H1 (cell line): Measurements from ENCODE around the gene CDKN1A. TPM values are rescaled to one million over a fixed set of nuclear protein-coding genes. Genes with fewer than 3 reads are reported as not detected.
A peak's percentile ranks its signal among the peaks of the same experiment; 100 is the strongest.

ENCODE experiments used
- CTCF ChIA-PET: fragments of 300-600 bp; sonication (Branson Sonifier 250); formaldehyde crosslinking; loops from one replicate; lab custom pipeline; 2021; ENCODE audit not compliant: partially characterized antibody; lab: Charles Lee
- POLR2A ChIA-PET: fragments of 300-600 bp; sonication (Branson Sonifier 250); formaldehyde crosslinking; loops from one replicate; lab custom pipeline; 2021; ENCODE audit warnings: inconsistent platforms; ENCODE audit not compliant: partially characterized antibody; lab: Charles Lee
- DNase-seq, 2 experiments: peaks; one replicate each; pipeline versions ENCODE4 v3.0.0 to v3.0.0-alpha.2; 2010 to 2022; ENCODE audit warnings: low spot score in 2 of 2, low read depth in 1 of 2, mixed read lengths in 1 of 2
- FAIRE-seq: peaks from 2 replicates; lab custom pipeline; 2011; peaks lifted over from hg19 to GRCh38; lab: Jason Lieb, UNC
- H2AFZ ChIP-seq: 2 replicates; pipeline ENCODE4 v1.8.1; 2012; ENCODE audit warnings: low read length, inconsistent platforms
- H2AK5ac ChIP-seq: 2 replicates; pipeline ENCODE4 v1.6.1; 2013; ENCODE audit warnings: low read depth, low read length
- H2BK120ac ChIP-seq: replicated peaks from 2 replicates; pipeline ENCODE3; 2013; ENCODE audit warnings: low read depth, low read length, inconsistent platforms
- H2BK12ac ChIP-seq: 2 replicates; pipeline ENCODE4 v1.6.1; 2013; ENCODE audit warnings: low read depth, low read length
- H2BK15ac ChIP-seq: 2 replicates; pipeline ENCODE4 v1.6.1; 2013; ENCODE audit warnings: low read length
- H2BK20ac ChIP-seq: 2 replicates; pipeline ENCODE4 v1.6.1; 2013; ENCODE audit warnings: low read length
- H2BK5ac ChIP-seq: 2 replicates; pipeline ENCODE4 v1.6.1; 2013; ENCODE audit warnings: low read depth, low read length
- H3K14ac ChIP-seq: 2 replicates; pipeline ENCODE4 v1.6.1; 2013; ENCODE audit warnings: inconsistent platforms; ENCODE audit not compliant: insufficient read length
- H3K18ac ChIP-seq: 2 replicates; pipeline ENCODE4 v1.6.1; 2013; ENCODE audit warnings: low read length; ENCODE audit errors: extremely low read depth
- H3K23ac ChIP-seq: 2 replicates; pipeline ENCODE4 v1.6.1; 2013; ENCODE audit warnings: inconsistent platforms; ENCODE audit not compliant: insufficient read length
- H3K23me2 ChIP-seq: 2 replicates; pipeline ENCODE4 v1.6.1; 2013; ENCODE audit warnings: low read depth, low read length
- H3K27ac ChIP-seq: 2 replicates; pipeline ENCODE4 v1.6.1; 2011; ENCODE audit warnings: low read depth, low read length, inconsistent platforms
- H3K27me3 ChIP-seq, 4 experiments: replicated peaks in 1 of 4; 1 replicate in 1 of 4; 2 replicates in 3 of 4; pipeline versions ENCODE4 v1.6.1 to v1.8.1; 2011 to 2013; ENCODE audit warnings: low read length in 3 of 4, mild to moderate bottlenecking in 3 of 4, inconsistent platforms in 2 of 4, mixed read lengths in 2 of 4, moderate library complexity in 1 of 4; ENCODE audit not compliant: control insufficient read depth in 3 of 4, insufficient read depth in 3 of 4; ENCODE audit errors: extremely low read depth in 1 of 4
- H3K36me3 ChIP-seq, 4 experiments: 2 replicates each; pipeline versions ENCODE4 v1.6.1 to v1.8.1; 2011 to 2013; ENCODE audit warnings: mild to moderate bottlenecking in 4 of 4, low read length in 3 of 4, moderate library complexity in 2 of 4, control low read depth in 1 of 4, inconsistent platforms in 1 of 4; ENCODE audit not compliant: insufficient read depth in 4 of 4, control insufficient read depth in 2 of 4
- H3K4ac ChIP-seq: replicated peaks from 2 replicates; pipeline ENCODE3; 2013; ENCODE audit warnings: low read length, low read depth, mixed read lengths, inconsistent platforms; ENCODE audit not compliant: insufficient read length
- H3K4me1 ChIP-seq, 4 experiments: replicated peaks in 1 of 4; 1 replicate in 1 of 4; 2 replicates in 3 of 4; pipeline versions ENCODE4 v1.6.1 to v1.8.1; 2011 to 2013; ENCODE audit warnings: low read length in 3 of 4, inconsistent platforms in 2 of 4, mixed read lengths in 1 of 4; ENCODE audit not compliant: insufficient read depth in 4 of 4, control insufficient read depth in 3 of 4
- H3K4me2 ChIP-seq, 2 experiments: 2 replicates each; pipeline versions ENCODE4 v1.6.1 to v1.8.1; 2011 to 2013; ENCODE audit warnings: low read depth in 2 of 2, low read length in 2 of 2, control low read depth in 1 of 2, inconsistent platforms in 1 of 2, mild to moderate bottlenecking in 1 of 2; ENCODE audit not compliant: insufficient read depth in 1 of 2
- H3K4me3 ChIP-seq, 4 experiments: fragments of 200-600, 300-600 bp in 1 of 4; sonication (generic), shearing (Covaris generic), sonication (Bioruptor Twin) in 1 of 4; 2 replicates each; pipeline versions ENCODE4 v1.5.1 to v1.8.1; 2011 to 2016; ENCODE audit warnings: low read length in 4 of 4, low read depth in 3 of 4, control low read depth in 2 of 4, inconsistent platforms in 2 of 4, mild to moderate bottlenecking in 2 of 4, mixed read lengths in 1 of 4, moderate library complexity in 1 of 4; ENCODE audit not compliant: insufficient read depth in 2 of 4; ENCODE audit errors: extremely low read depth in 1 of 4
- H3K56ac ChIP-seq: replicated peaks from 2 replicates; pipeline ENCODE3; 2013; ENCODE audit warnings: low read depth, mild to moderate bottlenecking, mixed read lengths, low read length, inconsistent platforms; ENCODE audit not compliant: insufficient read length
- H3K79me1 ChIP-seq: 2 replicates; pipeline ENCODE4 v1.6.1; 2013; ENCODE audit warnings: low read depth, low read length, control low read depth
- H3K79me2 ChIP-seq, 2 experiments: 2 replicates each; pipeline versions ENCODE4 v1.6.1 to v1.8.1; 2012 to 2013; ENCODE audit warnings: low read length in 2 of 2, mild to moderate bottlenecking in 2 of 2, inconsistent platforms in 1 of 2; ENCODE audit not compliant: insufficient read depth in 2 of 2, control insufficient read depth in 1 of 2
- H3K9ac ChIP-seq, 4 experiments: replicated peaks in 1 of 4; 1 replicate in 1 of 4; 2 replicates in 3 of 4; pipeline versions ENCODE4 v1.6.1 to v1.8.1; 2011 to 2013; ENCODE audit warnings: low read depth in 3 of 4, low read length in 3 of 4, control low read depth in 2 of 4, mild to moderate bottlenecking in 2 of 4, moderate library complexity in 2 of 4, inconsistent platforms in 1 of 4; ENCODE audit errors: extremely low read depth in 1 of 4
- H3K9me3 ChIP-seq, 2 experiments: 2 replicates each; pipeline versions ENCODE4 v1.6.1 to v1.8.1; 2012 to 2013; ENCODE audit warnings: mild to moderate bottlenecking in 2 of 2, moderate library complexity in 2 of 2, control low read depth in 1 of 2, inconsistent platforms in 1 of 2, low read depth in 1 of 2, low read length in 1 of 2, mixed read lengths in 1 of 2; ENCODE audit not compliant: insufficient read depth in 2 of 2
- H4K20me1 ChIP-seq, 2 experiments: replicated peaks in 1 of 2; 2 replicates each; pipeline versions ENCODE3 to v1.8.1; 2011 to 2013; ENCODE audit warnings: inconsistent platforms in 2 of 2, low read length in 2 of 2, mild to moderate bottlenecking in 1 of 2; ENCODE audit not compliant: insufficient read depth in 2 of 2, control insufficient read depth in 1 of 2
- H4K5ac ChIP-seq: 2 replicates; pipeline ENCODE4 v1.6.1; 2013; ENCODE audit warnings: low read length, low read depth, mixed read lengths, inconsistent platforms; ENCODE audit not compliant: insufficient read length
- H4K8ac ChIP-seq: 2 replicates; pipeline ENCODE4 v1.8.0; 2013; ENCODE audit warnings: mild to moderate bottlenecking, moderate library complexity, low read length, inconsistent platforms; ENCODE audit not compliant: insufficient read depth; ENCODE audit errors: extremely low read depth
- H4K91ac ChIP-seq: replicated peaks from 2 replicates; pipeline ENCODE3; 2013; ENCODE audit warnings: low read length, mixed read lengths, inconsistent platforms; ENCODE audit not compliant: insufficient read length
- RNF2 ChIP-seq: fragments of 200-900, 300-1000 bp; sonication (generic); IDR thresholded peaks from 2 replicates; pipeline ENCODE4 v1.7.1; 2016; ENCODE audit warnings: borderline replicate concordance, low read depth, mild to moderate bottlenecking, antibody characterized with exemption, low read length; ENCODE audit not compliant: poor library complexity, severe bottlenecking; ENCODE audit errors: missing control alignments
- WGBS, 2 experiments: shearing (Covaris generic) in 1 of 2; methylation state at CpG; one replicate each; pipeline versions ENCODE4 v1.1.6 to v1.1.7; 2013 to 2015; ENCODE audit warnings: low lambda C conversion rate in 2 of 2, mixed read lengths in 2 of 2, inconsistent platforms in 1 of 2, low coverage in 1 of 2, missing lambda C conversion rate in 1 of 2; ENCODE audit not compliant: insufficient replicate concordance in 2 of 2, insufficient coverage in 1 of 2, insufficient read length in 1 of 2; ENCODE audit errors: extremely low coverage in 1 of 2, missing lambda C conversion rate in 1 of 2; 5-methylcytosine and 5-hydroxymethylcytosine counted together
- polyA plus RNA-seq, 7 experiments: library from polyadenylated mRNA; depleted of rRNA in 3 of 7; stranded (reverse) in 5 of 7; unstranded in 2 of 7; fragments of >200 nt in 5 of 7; fragments of 200-250 nt in 2 of 7; gene quantifications; 1 replicate in 5 of 7; 2 replicates in 1 of 7; 4 replicates in 1 of 7; pipeline versions ENCODE4 v1.2.1 to v1.2.3, GENCODE V29; 2011 to 2013; ENCODE audit warnings: missing spikeins in 2 of 7, mixed read lengths in 2 of 7
- total RNA-seq: library from RNA; stranded (reverse); fragmentation: NEBNext Ultra II Directional; extraction: Animal tissue kit (Norgen Biotek cat#: 25700); gene quantifications from 2 replicates; pipeline ENCODE4 v1.2.1, GENCODE V29; 2021
- TF ChIP-seq, protein P1 (sequence below): IDR thresholded peaks from 2 replicates; pipeline ENCODE4 v1.6.1; 2012; ENCODE audit warnings: inconsistent platforms

CDKN1A gene
- total and polyA plus RNA-seq, 2 of the 8 experiments (the other 6 are each of a cell fraction or from before 2014, with no cell fraction given): 15.2 to 36.0 TPM

DNA sequence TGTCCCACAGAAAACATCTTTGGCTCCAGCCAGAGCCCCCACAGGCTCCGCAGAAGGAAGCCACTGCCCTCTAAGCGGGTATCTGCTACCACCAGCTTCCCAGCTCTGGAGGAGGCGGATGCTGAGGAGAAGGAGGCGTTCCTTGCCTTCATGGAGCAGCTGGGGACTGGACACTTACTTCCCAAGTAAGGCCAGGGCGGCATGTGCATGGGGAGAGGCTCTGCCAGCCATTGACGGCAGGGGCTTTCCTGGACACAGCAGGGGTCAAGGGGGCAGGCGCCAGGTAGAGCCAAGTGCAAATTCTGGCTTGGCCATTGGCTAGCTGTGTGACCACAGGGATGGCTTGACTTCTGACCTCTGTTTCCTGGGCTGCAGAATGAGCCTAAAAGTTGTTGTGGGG is 37.0 kb downstream of the CDKN1A start:
- ChIA-PET CTCF (interaction anchor here (0.6 to 1.5 kb wide), 4 partner anchors 8 to 108 kb away, joined by 3 to 5 read pairs (median 4); no protein-coding TSS in a partner anchor), POLR2A (interaction anchor here (0.8 to 1.4 kb wide), 3 partner anchors 10 to 119 kb away, joined by 3 read pairs; no protein-coding TSS in a partner anchor)
- Histone ChIP-seq H3K4me3 (no peak overlapping the region), H3K4me1 (peaks cover 0 to 9% (median 6%) of the 10 kb centered on the region in 4 experiments; a peak in 5 of 7 replicates), H3K9ac (no peak overlapping the region), H3K9me3 (no peaks in the 10 kb centered on the region), H3K4ac (no peak overlapping the region), H2AFZ (no peak overlapping the region), H3K4me2 (no peak overlapping the region), H2BK20ac (no peak overlapping the region), H2BK5ac (no peak overlapping the region), H3K23me2 (no peaks in the 10 kb centered on the region), H4K8ac (0 out of 2 replicates have a peak overlapping the region, but pooled peaks have one; percentile 18), H3K23ac (no peak overlapping the region), H2BK12ac (no peak overlapping the region), H3K18ac (no peak overlapping the region), H2BK15ac (no peak overlapping the region; the same call in 1 of the 2 replicates), H2AK5ac (no peak overlapping the region), H2BK120ac (no peak overlapping the region), H3K36me3 (no peaks in the 10 kb centered on the region), H3K27me3 (no peaks in the 10 kb centered on the region), H4K20me1 (no peaks in the 10 kb centered on the region), H4K91ac (no peak overlapping the region), H3K27ac (no peak overlapping the region), H3K14ac (no peak overlapping the region), H3K56ac (no peak overlapping the region), H4K5ac (no peak overlapping the region), H3K79me1 (no peaks in the 10 kb centered on the region; the same call in 1 of the 2 replicates), H3K79me2 (no peaks in the 10 kb centered on the region)
- TF ChIP-seq, protein P1, sequence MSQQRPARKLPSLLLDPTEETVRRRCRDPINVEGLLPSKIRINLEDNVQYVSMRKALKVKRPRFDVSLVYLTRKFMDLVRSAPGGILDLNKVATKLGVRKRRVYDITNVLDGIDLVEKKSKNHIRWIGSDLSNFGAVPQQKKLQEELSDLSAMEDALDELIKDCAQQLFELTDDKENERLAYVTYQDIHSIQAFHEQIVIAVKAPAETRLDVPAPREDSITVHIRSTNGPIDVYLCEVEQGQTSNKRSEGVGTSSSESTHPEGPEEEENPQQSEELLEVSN: 0 out of 2 replicates have a peak, but pooled peaks have one; percentile 34
- no peak for TF ChIP-seq RNF2
- 66% methylated on average over 7 of the region's 7 CpGs; no CpG with 5 or more reads in 1 of the 2 experiments for WGBS, 2 experiments
- DNase-seq (no peak), FAIRE-seq (no peak)
